Calu3 (cell line): ENCODE results near the gene DMRT3. TPM values are rescaled to one million over a fixed set of nuclear protein-coding genes. Genes with fewer than 3 reads are reported as not detected.

ENCODE experiments used
- BruUV-seq: library from RNA; stranded (reverse); fragments of 400-500 nt; replicated peaks from 2 replicates; lab custom pipeline; 2021; lab: Mats Ljungman, UMichigan
- CTCF ChIA-PET: fragments of 300-600 bp; sonication (Branson Sonifier 250); formaldehyde crosslinking; loops from one replicate; lab custom pipeline; 2022; ENCODE audit warnings: antibody characterized with exemption; lab: Charles Lee
- DNase-seq: peaks from one replicate; pipeline ENCODE4 v3.0.0; 2022
- H3K27ac Mint-ChIP-seq: one replicate; pipeline ENCODE4 v1.8.0; 2022; ENCODE audit warnings: mixed read lengths; ENCODE audit not compliant: unreplicated experiment
- H3K27me3 Mint-ChIP-seq: one replicate; pipeline ENCODE4 v1.8.0; 2022; ENCODE audit warnings: mixed read lengths; ENCODE audit not compliant: unreplicated experiment
- H3K36me3 Mint-ChIP-seq: one replicate; pipeline ENCODE4 v1.8.0; 2022; ENCODE audit warnings: mild to moderate bottlenecking, moderate library complexity, mixed read lengths; ENCODE audit not compliant: insufficient read depth, unreplicated experiment
- H3K4me1 Mint-ChIP-seq: one replicate; pipeline ENCODE4 v1.8.0; 2022; ENCODE audit warnings: mild to moderate bottlenecking, low read depth, mixed read lengths; ENCODE audit not compliant: unreplicated experiment
- H3K4me3 Mint-ChIP-seq: one replicate; pipeline ENCODE4 v1.8.0; 2022; ENCODE audit warnings: mild to moderate bottlenecking, low read depth, moderate library complexity, mixed read lengths; ENCODE audit not compliant: unreplicated experiment
- H3K9me3 Mint-ChIP-seq: one replicate; pipeline ENCODE4 v1.8.0; 2022; ENCODE audit warnings: low read depth, mixed read lengths; ENCODE audit not compliant: unreplicated experiment
- CTCF ChIP-seq: fragments of 200-600 bp; IDR thresholded peaks from one replicate; pipeline ENCODE4 v1.8.0; 2022; ENCODE audit warnings: antibody characterized with exemption; ENCODE audit not compliant: unreplicated experiment
- intact Hi-C: fragments of 100-400 bp; cut with micrococcal nuclease; formaldehyde crosslinking; loops from one replicate; pipeline ENCODE4 v1.10.0; 2022; ENCODE audit not compliant: unreplicated experiment
- total RNA-seq: library from RNA; stranded (reverse); gene quantifications from 2 replicates; pipeline ENCODE4 v1.2.3, GENCODE V29; 2022

The DMRT3 gene
- total RNA-seq, 1 experiment from 2014 or later: not detected

- intact Hi-C loops: loop anchor here (5.0 kb wide), 1 partner anchor 854 kb away; no protein-coding TSS in a partner anchor
- H3K27ac Mint-ChIP-seq: no peak overlapping the region
- no TSS peak for BruUV-seq
- no peak for DNase-seq
- no peaks in the 10 kb centered on the region for H3K9me3 Mint-ChIP-seq
- peaks cover 14% of the 10 kb centered on the region for H3K27me3 Mint-ChIP-seq
- no peaks in the 10 kb centered on the region for H3K4me1 Mint-ChIP-seq
- H3K4me3 Mint-ChIP-seq: no peak overlapping the region
- no peak for TF ChIP-seq CTCF
- CTCF ChIA-PET: no interaction called here
- no peaks in the 10 kb centered on the region for H3K36me3 Mint-ChIP-seq
Observed at GRCh38 chr9:1018121-1018520, 41.7 kb downstream of the DMRT3 start.

GRCh38 chr9:1024112-1024511, 47.7 kb downstream of the DMRT3 start:
- Mint-ChIP-seq H3K4me3 (no peak overlapping the region), H3K27me3 (no peaks in the 10 kb centered on the region), H3K27ac (no peak overlapping the region), H3K4me1 (no peaks in the 10 kb centered on the region), H3K36me3 (no peaks in the 10 kb centered on the region), H3K9me3 (no peaks in the 10 kb centered on the region)
- no peak for TF ChIP-seq CTCF
- intact Hi-C loops: no loop called here
- DNase-seq: no peak
- no TSS peak for BruUV-seq
- CTCF ChIA-PET: interaction anchor here (0.7 kb wide), 1 partner anchor 102 kb away, joined by 3 read pairs; no protein-coding TSS in a partner anchor

- H3K36me3 Mint-ChIP-seq: no peaks in the 10 kb centered on the region
- intact Hi-C loops: no loop called here
- no peak overlapping the region for H3K4me3 Mint-ChIP-seq
- H3K9me3 Mint-ChIP-seq: no peaks in the 10 kb centered on the region
- DNase-seq: no peak
- no peaks in the 10 kb centered on the region for H3K4me1 Mint-ChIP-seq
- TF ChIP-seq CTCF: no peak
- CTCF ChIA-PET: interaction anchor here (0.7 kb wide), 1 partner anchor 103 kb away, joined by 3 read pairs; no protein-coding TSS in a partner anchor
- BruUV-seq: no TSS peak
- no peak overlapping the region for H3K27ac Mint-ChIP-seq
- no peaks in the 10 kb centered on the region for H3K27me3 Mint-ChIP-seq
Observed at GRCh38 chr9:1025131-1025530, 48.7 kb downstream of the DMRT3 start.

- no TSS peak for BruUV-seq
- DNase-seq: no peak
- CTCF ChIA-PET: no interaction called here
- no peaks in the 10 kb centered on the region for H3K36me3 Mint-ChIP-seq
- H3K27me3 Mint-ChIP-seq: no peaks in the 10 kb centered on the region
- TF ChIP-seq CTCF: no peak
- no peak overlapping the region for H3K4me3 Mint-ChIP-seq
- intact Hi-C loops: no loop called here
- H3K27ac Mint-ChIP-seq: no peak overlapping the region
- H3K4me1 Mint-ChIP-seq: no peaks in the 10 kb centered on the region
- H3K9me3 Mint-ChIP-seq: no peaks in the 10 kb centered on the region
Observed at GRCh38 chr9:1026219-1026618, 49.8 kb downstream of the DMRT3 start.
